Breast epithelium (tissue), 4 donors: ENCODE measurements around the gene CACNA2D3. TPM values are rescaled to one million over a fixed set of nuclear protein-coding genes. Genes with fewer than 3 reads are reported as not detected.

Source experiments
- DNase-seq, 2 donors: peaks; one replicate each; pipeline ENCODE4 v3.0.0-alpha.2; 2019; ENCODE audit warnings: low spot score in 2 of 2
- H3K27ac ChIP-seq, 2 donors: fragments of 200-600 bp; sonication (generic) in 1 of 2; one replicate each; pipeline ENCODE4 v1.5.1; 2016 to 2019; ENCODE audit warnings: mild to moderate bottlenecking in 1 of 2
- H3K27me3 ChIP-seq, 2 donors: fragments of 200-600 bp; sonication (generic) in 1 of 2; one replicate each; pipeline versions ENCODE4 v1.5.1 to v1.6.0; 2017 to 2019; ENCODE audit warnings: control low read depth in 1 of 2, mild to moderate bottlenecking in 1 of 2
- H3K36me3 ChIP-seq: fragments of 200-600 bp; one replicate; pipeline ENCODE4 v1.5.1; 2019
- H3K4me1 ChIP-seq, 2 donors: fragments of 200-600 bp; sonication (generic); one replicate each; pipeline ENCODE4 v1.5.1; 2016 to 2019; ENCODE audit warnings: control low read depth in 1 of 2
- H3K4me3 ChIP-seq, 3 donors: fragments of 200-600 bp; sonication (generic); 1 replicate in 2 of 3; 2 replicates in 1 of 3; pipeline ENCODE4 v1.5.1; 2016 to 2019; ENCODE audit warnings: mild to moderate bottlenecking in 3 of 3, moderate library complexity in 2 of 3
- H3K9me3 ChIP-seq, 2 donors: fragments of 200-600 bp; sonication (generic) in 1 of 2; one replicate each; pipeline ENCODE4 v1.5.1; 2016 to 2019; ENCODE audit warnings: control low read depth in 1 of 2
- CTCF ChIP-seq, 3 donors: fragments of 450-650 bp; IDR thresholded peaks; one replicate each; pipeline ENCODE4 v1.5.1; 2016 to 2017; ENCODE audit warnings: antibody characterized with exemption in 3 of 3, mild to moderate bottlenecking in 3 of 3, moderate library complexity in 3 of 3
- POLR2A ChIP-seq: fragments of 450-650 bp; IDR thresholded peaks from one replicate; pipeline ENCODE4 v1.6.1; 2016; ENCODE audit warnings: antibody characterized with exemption, mild to moderate bottlenecking, moderate library complexity
- POLR2AphosphoS5 ChIP-seq, 3 donors: sonication (generic); formaldehyde crosslinking; IDR thresholded peaks; one replicate each; pipeline ENCODE4 v1.6.1; 2017; ENCODE audit warnings: antibody characterized with exemption in 3 of 3
- intact Hi-C: fragments of 100-400 bp; cut with DNase I; formaldehyde crosslinking; loops from one replicate; pipeline ENCODE4 v1.15.1; 2023; ENCODE audit warnings: low total_unique reads
- total RNA-seq, 3 donors: library from RNA; depleted of rRNA; stranded (reverse); fragments of >200 nt; gene quantifications; one replicate each; pipeline ENCODE4 v1.1.0, GENCODE V29; 2016

CACNA2D3 gene
- total RNA-seq: 1 to 10 TPM in 2 of 3 donors, under 1 TPM in 1; 0.59 to 3.4 (median 2.3) TPM

- peak within 1 kb of the TSS; percentile 49 to 80 (median 60) for H3K4me3 ChIP-seq
- peaks cover 4 to 13% of the 10 kb centered on the region in 2 donors for H3K4me1 ChIP-seq
- peaks cover 5 to 53% of the 10 kb centered on the region in 2 donors for H3K27me3 ChIP-seq
- no peak for TF ChIP-seq POLR2A
- no peak for TF ChIP-seq CTCF (IDR thresholded peaks at IDR 0.05)
- TF ChIP-seq POLR2AphosphoS5 (IDR thresholded peaks at IDR 0.05): no peak
- no peaks in the 10 kb centered on the region for H3K9me3 ChIP-seq
- intact Hi-C loops: no loop called here
- peak within 1 kb of the TSS in 1 of 2 donors; percentile 38 for H3K27ac ChIP-seq
- no peaks in the 10 kb centered on the region for H3K36me3 ChIP-seq
- DNase-seq: no peak
Observed at GRCh38 chr3:54122324-54123002, at the start of gene CACNA2D3. CACNA2D3 (plus strand) TSS chr3:54122552.

GRCh38 chr3:54073386-54073785 is 49.0 kb upstream of the CACNA2D3 start:
- no peaks in the 10 kb centered on the region for H3K27me3 ChIP-seq
- no peaks in the 10 kb centered on the region for H3K4me1 ChIP-seq
- TF ChIP-seq POLR2AphosphoS5 (IDR thresholded peaks at IDR 0.05): no peak
- no peak for TF ChIP-seq CTCF (IDR thresholded peaks at IDR 0.05)
- intact Hi-C loops: no loop called here
- no peaks in the 10 kb centered on the region for H3K36me3 ChIP-seq
- no peak overlapping the region for H3K27ac ChIP-seq
- H3K4me3 ChIP-seq: no peak overlapping the region
- no peak for DNase-seq
- peaks cover 10 to 14% of the 10 kb centered on the region in 2 donors for H3K9me3 ChIP-seq

- no peaks in the 10 kb centered on the region for H3K4me1 ChIP-seq
- H3K27ac ChIP-seq: no peak overlapping the region
- H3K36me3 ChIP-seq: no peaks in the 10 kb centered on the region
- no peaks in the 10 kb centered on the region for H3K9me3 ChIP-seq
- DNase-seq: no peak
- H3K4me3 ChIP-seq: no peak overlapping the region
- TF ChIP-seq CTCF (IDR thresholded peaks at IDR 0.05) (no peak), POLR2A (no peak), POLR2AphosphoS5 (IDR thresholded peaks at IDR 0.05) (no peak)
- intact Hi-C loops: no loop called here
- H3K27me3 ChIP-seq: peaks cover 0 to 4% of the 10 kb centered on the region in 2 donors
Observed at GRCh38 chr3:54079314-54079713, 43.0 kb upstream of the CACNA2D3 start.

- DNase-seq: no peak
- TF ChIP-seq POLR2A (no peak), CTCF (IDR thresholded peaks at IDR 0.05) (no peak), POLR2AphosphoS5 (IDR thresholded peaks at IDR 0.05) (no peak)
- H3K27ac ChIP-seq: no peak overlapping the region
- H3K4me3 ChIP-seq: no peak overlapping the region
- no peaks in the 10 kb centered on the region for H3K9me3 ChIP-seq
- intact Hi-C loops: no loop called here
- no peaks in the 10 kb centered on the region for H3K4me1 ChIP-seq
- peaks cover 0 to 4% of the 10 kb centered on the region in 2 donors for H3K27me3 ChIP-seq
- H3K36me3 ChIP-seq: no peaks in the 10 kb centered on the region
Observed at GRCh38 chr3:54079730-54080325, 42.5 kb upstream of the CACNA2D3 start.

- H3K4me1 ChIP-seq: no peaks in the 10 kb centered on the region
- no peak for TF ChIP-seq POLR2A
- no peak for TF ChIP-seq POLR2AphosphoS5 (IDR thresholded peaks at IDR 0.05)
- no peak for TF ChIP-seq CTCF (IDR thresholded peaks at IDR 0.05)
- H3K36me3 ChIP-seq: no peaks in the 10 kb centered on the region
- H3K27me3 ChIP-seq: peaks cover 0 to 21% of the 10 kb centered on the region in 2 donors
- intact Hi-C loops: no loop called here
- H3K4me3 ChIP-seq: no peak overlapping the region
- DNase-seq: no peak
- no peak overlapping the region for H3K27ac ChIP-seq
- no peaks in the 10 kb centered on the region for H3K9me3 ChIP-seq
Observed at GRCh38 chr3:54083921-54084320, 38.4 kb upstream of the CACNA2D3 start.
